DMS114 treated with DMSO at 0.1 percent for 48 hours (cell line): ENCODE measurements around the gene TMBIM4.
"Not testable (repeated sequence)": the region's sequence is repeated elsewhere in the genome, so short reads cannot be mapped to it uniquely, and the experiment has no call there.

Experiments used
- DNase-seq: peaks from one replicate; lab custom pipeline; 2025; ENCODE audit not compliant: unreplicated experiment; lab: John Stamatoyannopoulos, UW

Gene TMBIM4

GRCh38 chr12:66187036-66187435 is 17.2 kb upstream of the TMBIM4 start:
- DNase-seq, result no peak

GRCh38 chr12:66184822-66185221 is 15.0 kb upstream of the TMBIM4 start:
- not testable (repeated sequence) for DNase-seq

GRCh38 chr12:66182956-66183355 is 13.2 kb upstream of the TMBIM4 start:
- DNase-seq, result no peak

- DNase-seq, result no peak
Observed at GRCh38 chr12:66176105-66176900, 6.5 kb upstream of the TMBIM4 start.

GRCh38 chr12:66174391-66175325 is 4.9 kb upstream of the TMBIM4 start:
- not testable (repeated sequence) for DNase-seq

- no peak for DNase-seq
Observed at GRCh38 chr12:66170606-66171005, 810 bp upstream of the TMBIM4 start.

- peak; percentile 61 for DNase-seq
Observed at GRCh38 chr12:66168410-66168809, 1.4 kb downstream of the TMBIM4 start.

GRCh38 chr12:66166561-66166960 is 3.2 kb downstream of the TMBIM4 start:
- no peak for DNase-seq

GRCh38 chr12:66165141-66165540 is 4.7 kb downstream of the TMBIM4 start:
- no peak for DNase-seq

- DNase-seq, result no peak
Observed at GRCh38 chr12:66164349-66164821, 5.4 kb downstream of the TMBIM4 start.

GRCh38 chr12:66163289-66163688 is 6.5 kb downstream of the TMBIM4 start:
- DNase-seq, result no peak

- DNase-seq, result no peak
Observed at GRCh38 chr12:66162701-66163100, 7.1 kb downstream of the TMBIM4 start.

GRCh38 chr12:66160704-66161103 is 9.1 kb downstream of the TMBIM4 start:
- DNase-seq, result no peak

GRCh38 chr12:66159123-66159522 is 10.7 kb downstream of the TMBIM4 start:
- no peak for DNase-seq

- no peak for DNase-seq
Observed at GRCh38 chr12:66156654-66157053, 13.1 kb downstream of the TMBIM4 start.

GRCh38 chr12:66154776-66155175 is 15.0 kb downstream of the TMBIM4 start:
- no peak for DNase-seq

GRCh38 chr12:66152732-66153131 is 17.1 kb downstream of the TMBIM4 start:
- no peak for DNase-seq

- DNase-seq, result no peak
Observed at GRCh38 chr12:66149702-66150398, 19.9 kb downstream of the TMBIM4 start.

- no peak for DNase-seq
Observed at GRCh38 chr12:66144791-66145754, 24.7 kb downstream of the TMBIM4 start.

- no peak for DNase-seq
Observed at GRCh38 chr12:66143868-66144267, 25.9 kb downstream of the TMBIM4 start.
